GM21515 (cell line): ENCODE results near the gene ISG15.
"Not testable (repeated sequence)": the region's sequence is repeated elsewhere in the genome, so short reads cannot be mapped to it uniquely, and the experiment has no call there.

Experiments used
- ATAC-seq: cut with Tn5 transposase; IDR thresholded peaks from one replicate; pipeline ENCODE4 v1.9.1; 2021; ENCODE audit not compliant: unreplicated experiment

Gene ISG15

GRCh38 chr1:1010131-1010530 is 3.2 kb upstream of the ISG15 start:
- not testable (repeated sequence) for ATAC-seq

- no peak for ATAC-seq
These were observed 1.8 kb upstream of the ISG15 start for GRCh38 chr1:1011396-1011949.

- not testable (repeated sequence) for ATAC-seq
These were observed 577 bp upstream of the ISG15 start for GRCh38 chr1:1012736-1013104.

GRCh38 chr1:1013922-1014648 is 788 bp downstream of the ISG15 start:
- no peak for ATAC-seq

GRCh38 chr1:1014799-1015681 is 1.7 kb downstream of the ISG15 start:
- no peak for ATAC-seq

GRCh38 chr1:1017397-1018320 is 4.4 kb downstream of the ISG15 start:
- not testable (repeated sequence) for ATAC-seq

- ATAC-seq = not testable (repeated sequence)
These were observed 5.0 kb downstream of the ISG15 start for GRCh38 chr1:1018321-1018685.

GRCh38 chr1:1019122-1019999 is 6.1 kb downstream of the ISG15 start:
- peak; percentile 57 for ATAC-seq

- peak; percentile 36 for ATAC-seq
These were observed 6.7 kb downstream of the ISG15 start, which contains the start of gene AGRN for GRCh38 chr1:1020000-1020404. Gene AGRN (plus strand): TSS chr1:1020120. CDS start chr1:1020173, 53 bp downstream.

GRCh38 chr1:1020415-1021009 is 7.2 kb downstream of the ISG15 start:
- ATAC-seq = peak; percentile 6

GRCh38 chr1:1021010-1021919 is 8.0 kb downstream of the ISG15 start:
- no peak for ATAC-seq

- ATAC-seq = no peak
These were observed 8.6 kb downstream of the ISG15 start for GRCh38 chr1:1021920-1022259.

GRCh38 chr1:1022302-1023009 is 9.2 kb downstream of the ISG15 start:
- ATAC-seq = no peak

GRCh38 chr1:1023700-1024099 is 10.4 kb downstream of the ISG15 start:
- ATAC-seq = no peak

- ATAC-seq = no peak
These were observed 11.0 kb downstream of the ISG15 start for GRCh38 chr1:1024149-1024770.

GRCh38 chr1:1024771-1025699 is 11.7 kb downstream of the ISG15 start:
- no peak for ATAC-seq
